HG03558 (cell line): ENCODE data around the gene GSTCD.
"Not testable (repeated sequence)": the region's sequence is repeated elsewhere in the genome, so short reads cannot be mapped to it uniquely, and the experiment has no call there.

Experiments
- ATAC-seq: cut with Tn5 transposase; IDR thresholded peaks from one replicate; pipeline ENCODE4 v1.9.1; 2021; ENCODE audit warnings: moderate number of reproducible peaks; ENCODE audit not compliant: unreplicated experiment; ENCODE audit errors: extremely low read depth

GSTCD gene

GRCh38 chr4:105797225-105797624 lies 88.6 kb downstream of the GSTCD start:
- ATAC-seq: no peak

GRCh38 chr4:105805501-105806120 lies 97.0 kb downstream of the GSTCD start:
- no peak for ATAC-seq

GRCh38 chr4:105807496-105807895 lies 98.9 kb downstream of the GSTCD start:
- ATAC-seq: no peak

GRCh38 chr4:105808030-105808749 lies 99.6 kb downstream of the GSTCD start:
- ATAC-seq: no peak

- no peak for ATAC-seq
Measured at GRCh38 chr4:105808750-105809041, 100.1 kb downstream of the GSTCD start.

GRCh38 chr4:105815701-105816100 lies 107.1 kb downstream of the GSTCD start:
- no peak for ATAC-seq

- ATAC-seq: no peak
Measured at GRCh38 chr4:105822061-105822460, 113.5 kb downstream of the GSTCD start.

- no peak for ATAC-seq
Measured at GRCh38 chr4:105828074-105828473, 119.5 kb downstream of the GSTCD start.

- no peak for ATAC-seq
Measured at GRCh38 chr4:105831189-105831588, 122.6 kb downstream of the GSTCD start.

GRCh38 chr4:105835177-105835576 lies 126.6 kb downstream of the GSTCD start:
- ATAC-seq: no peak

- ATAC-seq: no peak
Measured at GRCh38 chr4:105836537-105836936, 128.0 kb downstream of the GSTCD start.

- ATAC-seq: no peak
Measured at GRCh38 chr4:105837037-105837436, 128.5 kb downstream of the GSTCD start.

- no peak for ATAC-seq
Measured at GRCh38 chr4:105838082-105838481, 129.5 kb downstream of the GSTCD start.

GRCh38 chr4:105840426-105841174 lies 132.0 kb downstream of the GSTCD start:
- ATAC-seq: no peak

GRCh38 chr4:105843941-105844340 lies 135.4 kb downstream of the GSTCD start:
- ATAC-seq: no peak

GRCh38 chr4:105845559-105845958 lies 137.0 kb downstream of the GSTCD start:
- ATAC-seq: no peak

GRCh38 chr4:105848359-105848758 lies 139.8 kb downstream of the GSTCD start:
- not testable (repeated sequence) for ATAC-seq

GRCh38 chr4:105851196-105851595 lies 142.6 kb downstream of the GSTCD start:
- ATAC-seq: no peak

- ATAC-seq: not testable (repeated sequence)
Measured at GRCh38 chr4:105852230-105852629, 143.6 kb downstream of the GSTCD start.

- ATAC-seq: no peak
Measured at GRCh38 chr4:105858466-105859040, 150.0 kb downstream of the GSTCD start.

- ATAC-seq: no peak
Measured at GRCh38 chr4:105859233-105859632, 150.6 kb downstream of the GSTCD start.
